GM21360 (cell line): Measurements from ENCODE around the gene CTF1.
"Not testable (repeated sequence)": the region's sequence is repeated elsewhere in the genome, so short reads cannot be mapped to it uniquely, and the experiment has no call there.

ENCODE experiments used
- ATAC-seq: cut with Tn5 transposase; IDR thresholded peaks from one replicate; pipeline ENCODE4 v1.9.1; 2021; ENCODE audit warnings: mild to moderate bottlenecking, moderate library complexity; ENCODE audit not compliant: unreplicated experiment

CTF1 gene

GRCh38 chr16:30928390-30928789 lies 32.0 kb downstream of the CTF1 start:
- no peak for ATAC-seq

DNA sequence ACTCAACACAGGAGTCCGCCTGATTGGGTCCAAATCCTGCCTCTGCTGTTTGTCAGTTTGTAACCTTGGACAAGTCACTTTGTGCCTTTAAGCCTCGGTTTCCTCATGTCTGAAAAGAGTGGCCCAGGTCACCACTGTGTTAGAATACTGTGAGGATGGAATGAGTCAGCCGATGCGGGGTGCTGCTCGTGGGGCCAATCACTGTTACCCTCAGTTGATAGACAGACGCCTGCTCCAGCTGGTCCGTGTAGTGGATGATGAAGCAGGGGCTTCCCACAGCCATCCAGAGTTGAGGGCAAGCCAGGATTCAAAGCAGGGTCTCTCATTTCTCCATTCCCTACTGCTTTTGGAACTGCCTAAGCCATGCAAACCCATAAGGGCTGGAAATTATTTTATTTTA lies 32.8 kb downstream of the CTF1 start:
- no peak for ATAC-seq

DNA sequence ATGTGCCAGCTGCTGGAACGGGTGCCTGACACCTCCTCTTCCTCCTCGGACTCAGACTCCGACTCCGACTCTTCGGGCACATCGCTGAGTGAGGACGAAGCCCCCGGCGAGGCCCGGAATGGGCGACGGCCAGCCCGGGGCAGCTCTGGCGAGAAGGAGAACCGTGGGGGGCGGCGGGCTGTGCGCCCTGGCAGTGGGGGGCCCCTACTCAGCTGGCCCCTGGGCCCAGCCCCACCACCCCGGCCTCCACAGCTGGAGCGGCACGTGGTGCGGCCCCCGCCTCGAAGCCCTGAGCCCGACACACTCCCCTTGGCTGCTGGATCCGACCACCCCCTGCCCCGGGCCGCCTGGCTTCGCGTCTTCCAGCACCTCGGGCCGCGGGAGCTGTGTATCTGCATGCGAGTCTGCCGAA lies 33.8 kb downstream of the CTF1 start:
- no peak for ATAC-seq

DNA sequence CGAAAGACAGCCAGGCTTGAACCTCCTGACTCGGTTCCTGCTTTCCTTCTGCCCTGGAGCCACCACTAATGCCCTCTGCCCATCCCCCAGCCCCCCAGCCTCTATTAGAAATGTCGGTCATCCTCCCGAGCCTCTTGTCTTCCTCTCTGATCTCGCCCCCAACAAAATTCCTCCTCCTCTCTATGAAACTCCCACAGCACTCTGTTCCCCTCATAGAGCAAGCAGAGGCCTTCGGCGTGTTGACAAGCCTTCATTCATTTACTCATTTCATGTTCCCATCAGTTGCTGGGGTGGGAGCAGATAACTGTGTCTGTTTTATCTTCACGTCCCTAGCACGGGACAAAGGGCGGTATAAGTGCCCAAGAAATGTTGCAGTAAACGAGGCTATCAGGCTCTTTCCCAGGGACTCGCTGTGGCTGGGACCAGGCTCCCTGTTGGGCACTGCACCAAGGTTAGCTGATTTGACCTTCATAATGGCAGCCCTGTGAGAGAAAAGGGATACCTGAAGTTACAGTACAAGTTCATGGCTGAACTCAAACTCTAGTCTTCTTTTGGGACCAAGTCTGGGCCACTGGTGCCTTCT lies 34.7 kb downstream of the CTF1 start:
- ATAC-seq, result no peak

GRCh38 chr16:30934827-30935557 lies 38.6 kb downstream of the CTF1 start:
- no peak for ATAC-seq

- no peak for ATAC-seq
Observed at GRCh38 chr16:30937692-30938091, 41.3 kb downstream of the CTF1 start.

- not testable (repeated sequence) for ATAC-seq
Observed at GRCh38 chr16:30939571-30939970, 43.2 kb downstream of the CTF1 start.

DNA sequence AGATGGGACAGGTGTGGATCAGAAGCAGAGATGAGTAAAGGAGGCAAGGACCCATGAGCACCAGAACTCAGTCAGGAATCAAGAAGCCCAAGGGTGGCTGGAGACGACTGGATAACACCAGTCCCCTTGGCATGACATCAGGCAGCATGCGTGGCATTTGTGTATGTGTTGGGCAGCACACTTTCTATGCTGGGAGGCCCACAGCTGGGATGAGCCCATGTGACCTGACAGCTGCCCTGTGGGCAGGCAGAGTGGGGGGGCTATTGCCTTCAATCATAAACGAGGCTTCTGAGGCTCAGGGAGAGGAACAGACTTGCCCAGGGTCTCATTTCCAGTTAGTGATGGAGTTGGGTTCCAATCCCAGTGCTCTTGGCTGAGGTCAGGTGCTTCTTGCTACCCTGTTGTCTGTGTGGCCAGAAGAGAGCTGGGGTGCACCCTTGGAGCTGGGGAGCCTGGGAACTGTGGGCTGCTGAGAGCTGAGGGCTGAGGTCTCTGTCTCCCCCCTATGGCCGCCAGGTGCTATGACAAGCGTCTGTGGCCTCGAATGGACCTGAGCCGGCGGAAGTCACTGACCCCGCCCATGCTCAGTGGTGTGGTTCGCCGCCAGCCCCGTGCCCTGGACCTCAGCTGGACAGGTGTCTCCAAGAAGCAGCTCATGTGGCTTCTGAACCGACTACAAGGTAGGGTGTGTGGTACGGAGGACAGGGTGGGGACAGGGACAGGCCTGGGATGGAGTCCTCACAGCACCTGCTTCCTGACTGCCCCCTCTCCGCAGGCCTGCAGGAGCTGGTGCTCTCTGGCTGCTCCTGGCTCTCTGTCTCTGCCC lies 45.4 kb downstream of the CTF1 start:
- peak; percentile 76 for ATAC-seq

DNA sequence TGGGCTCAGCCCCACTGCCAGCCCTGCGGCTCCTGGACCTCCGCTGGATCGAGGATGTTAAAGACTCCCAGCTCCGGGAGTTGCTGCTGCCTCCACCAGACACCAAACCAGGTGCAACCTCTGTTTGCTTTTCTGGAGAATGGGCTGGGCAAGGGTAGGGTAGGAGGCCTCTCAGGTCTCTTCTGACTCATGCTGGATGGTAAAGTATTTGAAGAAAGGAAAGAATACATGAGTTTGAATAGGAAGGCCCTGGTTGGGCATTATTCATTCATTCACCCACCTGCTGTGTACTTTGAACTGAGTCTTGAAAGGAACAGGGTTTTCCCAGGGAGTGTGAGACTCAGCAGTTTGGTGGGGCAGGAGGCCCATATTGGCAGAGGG lies 46.0 kb downstream of the CTF1 start:
- ATAC-seq, result no peak

GRCh38 chr16:30944352-30944751 lies 47.9 kb downstream of the CTF1 start:
- ATAC-seq, result no peak

DNA sequence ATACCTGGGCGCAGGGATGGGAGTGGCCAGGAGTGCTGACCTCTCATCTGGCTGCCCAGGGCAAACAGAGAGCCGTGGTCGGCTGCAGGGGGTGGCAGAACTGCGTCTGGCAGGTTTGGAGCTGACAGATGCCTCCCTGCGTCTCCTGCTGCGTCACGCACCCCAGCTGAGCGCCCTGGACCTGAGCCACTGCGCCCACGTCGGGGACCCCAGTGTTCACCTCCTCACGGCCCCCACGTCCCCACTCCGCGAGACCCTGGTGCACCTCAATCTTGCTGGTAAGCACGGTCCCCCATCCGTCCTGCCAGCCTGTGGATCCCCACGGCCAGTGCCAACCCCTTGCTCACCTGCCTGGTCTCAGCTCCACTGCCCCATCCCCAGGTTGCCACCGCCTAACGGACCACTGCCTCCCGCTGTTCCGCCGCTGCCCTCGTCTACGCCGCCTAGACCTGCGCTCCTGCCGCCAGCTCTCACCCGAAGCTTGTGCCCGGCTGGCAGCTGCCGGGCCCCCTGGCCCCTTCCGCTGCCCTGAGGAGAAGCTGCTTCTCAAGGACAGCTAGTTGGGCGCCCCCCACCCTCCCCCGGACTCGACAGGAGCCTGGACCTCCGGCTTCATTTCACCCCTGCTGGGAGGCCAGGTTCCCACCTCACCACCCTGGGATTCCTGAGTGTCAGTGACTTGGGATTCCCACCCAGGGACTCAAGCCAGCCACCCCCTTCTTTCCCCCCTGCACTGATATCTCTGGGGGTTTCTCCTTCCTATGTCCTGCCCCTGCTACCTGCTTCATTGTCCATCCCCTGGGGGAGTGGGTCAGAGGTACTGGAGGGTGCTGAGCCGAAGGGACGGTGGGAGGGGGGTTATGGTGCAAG lies 50.5 kb downstream of the CTF1 start:
- no peak for ATAC-seq

GRCh38 chr16:30947541-30947858 lies 51.1 kb downstream of the CTF1 start:
- no peak for ATAC-seq

DNA sequence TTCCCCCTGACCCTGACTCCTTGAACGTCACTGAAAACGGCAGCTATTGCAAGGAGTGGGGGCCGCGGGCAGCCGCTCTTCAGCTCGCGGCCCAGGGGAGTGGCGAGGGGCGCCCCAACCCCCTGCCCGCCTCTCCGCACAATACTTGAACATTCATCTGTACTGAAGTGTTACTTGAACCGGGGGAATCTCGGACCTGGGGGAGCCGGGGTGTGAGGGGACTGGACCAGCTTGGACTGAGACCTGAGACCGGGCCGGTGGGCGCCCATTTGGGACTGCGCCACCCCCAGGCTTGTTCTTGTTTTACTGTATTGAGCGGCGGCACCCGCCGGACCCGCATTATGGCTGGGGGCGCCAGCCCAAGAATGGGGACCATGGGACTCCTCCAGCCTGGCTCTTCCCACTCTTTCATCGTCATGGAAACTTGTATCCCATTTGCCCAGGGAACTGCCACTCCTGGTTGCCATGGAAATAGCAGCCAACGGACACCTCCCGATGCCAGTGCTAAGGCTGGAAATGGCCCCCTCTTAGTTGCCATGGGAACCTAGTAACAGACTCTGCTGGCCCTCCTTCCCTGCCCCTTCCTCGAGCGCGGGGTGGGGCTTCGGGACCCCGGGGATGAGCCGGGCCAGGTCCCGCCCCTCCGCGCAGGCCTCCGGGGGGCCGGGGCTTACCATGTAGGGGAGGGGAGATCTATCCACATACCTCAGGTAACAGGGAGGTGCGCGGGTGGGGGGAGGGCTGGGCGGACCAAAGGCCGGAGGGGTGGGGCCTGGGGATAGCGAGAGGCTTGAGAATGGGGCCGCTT lies 51.6 kb downstream of the CTF1 start:
- peak; percentile 10 for ATAC-seq

DNA sequence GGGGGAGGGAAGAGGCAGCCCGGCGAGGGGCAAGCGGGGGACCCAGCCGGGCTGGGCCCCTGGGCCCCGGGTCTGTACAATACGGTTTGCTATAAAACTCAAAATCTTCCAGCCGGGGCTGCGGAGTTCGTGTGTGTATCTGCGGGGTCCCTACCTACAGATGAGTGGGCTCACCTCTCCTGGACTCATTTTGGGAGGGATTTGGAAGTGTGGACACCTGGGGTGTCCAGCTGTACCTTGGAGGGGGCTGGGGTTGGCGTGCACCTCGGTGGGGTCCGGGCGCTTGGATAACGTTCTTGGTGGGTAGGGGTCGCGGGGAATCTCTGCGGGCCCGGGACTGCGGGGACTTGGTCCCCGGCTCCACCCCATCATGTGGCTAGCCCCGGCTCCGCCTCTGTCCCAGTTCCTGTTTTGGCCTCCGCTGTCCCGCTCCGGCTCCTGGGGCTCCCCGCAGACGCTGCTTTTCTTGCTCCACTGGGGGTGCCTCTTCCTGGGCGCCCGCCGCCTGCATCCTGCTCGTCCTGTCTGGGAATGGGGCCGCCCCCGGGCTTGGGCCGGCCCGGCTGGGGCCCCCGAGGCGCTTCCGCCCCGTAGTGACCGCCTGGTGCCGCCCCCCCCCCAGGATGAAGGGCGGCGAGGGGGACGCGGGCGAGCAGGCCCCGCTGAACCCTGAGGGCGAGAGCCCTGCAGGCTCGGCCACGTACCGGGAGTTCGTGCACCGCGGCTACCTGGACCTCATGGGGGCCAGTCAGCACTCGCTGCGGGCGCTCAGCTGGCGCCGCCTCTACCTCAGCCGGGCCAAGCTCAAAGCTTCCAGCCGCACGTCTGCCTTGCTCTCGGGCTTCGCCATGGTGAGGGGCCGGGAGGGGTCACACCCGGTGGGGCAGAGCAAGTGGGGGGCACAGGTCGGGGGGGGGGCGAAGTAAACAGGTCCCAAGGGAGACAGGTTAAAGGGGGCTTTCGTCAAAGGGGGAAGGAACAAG lies 52.5 kb downstream of the CTF1 start, which contains the start of gene ORAI3:
Gene ORAI3 (plus strand): TSS at position 402 of the 983 bp plus-strand sequence. CDS start 222 bp downstream, at position 624.
- ATAC-seq, result peak; percentile 56

DNA sequence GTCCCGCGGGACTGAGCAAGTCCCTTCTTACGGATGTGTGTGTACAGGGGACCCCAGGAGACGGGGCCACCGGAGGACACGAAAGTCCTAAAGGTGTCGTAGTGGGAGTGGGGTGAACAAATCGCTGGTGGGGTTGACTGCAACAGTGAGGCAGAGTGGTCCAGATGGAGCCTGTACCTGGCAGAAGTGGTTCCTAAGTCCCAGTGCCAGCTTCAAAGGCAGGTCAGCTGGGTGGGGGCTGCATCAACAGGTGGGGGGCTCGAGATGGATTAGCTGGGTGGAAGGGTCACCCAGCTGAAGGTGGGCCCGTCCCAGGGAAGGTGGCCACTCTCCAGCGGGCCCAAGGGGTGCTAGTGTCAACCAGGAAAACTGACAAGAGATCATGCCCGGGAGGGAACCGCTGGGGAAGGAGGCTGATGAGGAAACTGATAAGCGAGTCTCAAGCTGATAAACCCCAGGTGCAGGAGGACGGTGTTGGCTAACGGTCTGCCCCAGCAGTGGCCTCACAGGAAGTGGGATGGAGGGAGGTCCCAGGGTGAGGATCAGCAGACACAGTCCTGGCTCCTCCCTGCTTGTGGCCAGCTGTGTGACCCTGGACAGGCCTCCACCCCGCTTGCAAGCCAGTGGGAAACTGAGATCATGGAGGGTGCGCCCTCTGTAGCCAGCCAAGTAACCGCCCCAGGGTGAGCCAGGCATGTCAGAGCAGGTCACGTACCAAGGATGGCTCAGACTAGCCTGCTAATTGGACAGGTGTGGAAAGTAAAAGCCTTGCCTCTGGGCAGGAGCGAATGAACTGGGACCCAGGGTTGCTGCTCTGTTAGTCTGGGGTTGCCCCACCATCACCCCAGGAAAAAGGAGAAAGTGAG lies 53.5 kb downstream of the CTF1 start:
- ATAC-seq, result peak; percentile 24

- ATAC-seq, result no peak
Observed at GRCh38 chr16:30950516-30951065, 54.2 kb downstream of the CTF1 start.

DNA sequence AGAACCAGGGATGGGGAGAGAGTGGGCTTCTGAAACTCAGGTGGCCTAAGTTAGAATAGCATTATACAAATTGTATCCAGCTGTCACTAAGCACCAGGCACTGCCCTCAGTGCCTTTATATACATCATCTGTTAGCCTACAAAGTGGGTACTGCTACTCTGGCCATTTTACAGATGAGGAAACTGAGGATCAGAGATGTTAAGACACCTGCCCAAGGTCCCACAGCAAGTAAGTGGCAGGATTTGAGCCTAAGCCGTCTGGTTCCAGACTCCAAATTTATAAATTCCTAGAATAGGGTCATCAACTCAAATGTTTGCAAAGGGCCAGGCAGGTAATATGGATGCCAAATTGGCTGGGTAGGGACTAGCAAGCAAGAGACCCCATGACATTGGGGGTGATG lies 54.8 kb downstream of the CTF1 start:
- no peak for ATAC-seq

- no peak for ATAC-seq
Observed at GRCh38 chr16:30951750-30952149, 55.3 kb downstream of the CTF1 start.
